GF-D8 (cell line): Measurements from ENCODE around the gene TMEM42.
A peak's percentile ranks its signal among the peaks of the same experiment; 100 is the strongest.
"Not testable (repeated sequence)": the region's sequence is repeated elsewhere in the genome, so short reads cannot be mapped to it uniquely, and the experiment has no call there.

ENCODE experiments used
- DNase-seq: peaks from one replicate; lab custom pipeline; 2025; lab: John Stamatoyannopoulos, UW

Gene TMEM42

DNA sequence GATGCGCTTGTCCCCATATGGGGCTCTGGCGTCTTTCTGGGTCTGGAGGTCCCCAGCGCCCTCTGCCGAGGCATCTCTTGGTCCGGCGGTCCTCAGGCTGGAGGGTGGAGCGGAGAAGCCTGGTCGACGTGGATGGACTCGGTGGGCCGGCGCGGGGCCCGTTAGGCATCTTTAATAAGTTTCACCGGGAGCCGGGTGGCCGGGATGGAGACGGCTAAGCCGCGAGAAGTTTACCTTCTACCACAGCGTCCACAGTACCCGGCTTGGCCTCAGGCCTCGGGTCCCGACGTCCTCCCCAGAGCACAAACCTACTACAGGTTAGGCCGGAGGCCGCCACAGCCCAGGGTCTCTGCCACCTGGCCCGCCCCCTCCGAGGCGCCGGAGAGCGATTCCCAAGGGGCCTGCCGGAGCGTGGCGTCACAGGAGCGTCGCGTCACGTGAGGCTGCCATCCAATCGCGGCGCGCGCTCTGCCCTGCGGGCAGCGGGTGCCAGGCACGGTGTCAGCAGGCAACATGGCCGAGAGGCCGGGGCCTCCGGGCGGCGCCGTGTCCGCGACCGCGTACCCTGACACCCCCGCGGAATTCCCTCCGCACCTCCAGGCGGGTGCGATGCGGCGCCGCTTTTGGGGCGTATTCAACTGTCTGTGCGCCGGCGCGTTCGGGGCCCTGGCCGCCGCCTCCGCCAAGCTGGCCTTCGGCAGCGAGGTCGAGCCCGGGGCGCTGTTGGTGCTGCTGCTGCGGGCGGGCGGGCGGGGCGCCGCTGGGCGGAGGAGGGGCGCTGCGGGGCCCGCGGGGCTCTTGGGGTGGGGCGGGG, at the start of gene TMEM42:
Gene TMEM42 (plus strand): TSS at position 501 of the 814 bp plus-strand sequence. CDS start 13 bp downstream, at position 514.
- peak; percentile 59 for DNase-seq

DNA sequence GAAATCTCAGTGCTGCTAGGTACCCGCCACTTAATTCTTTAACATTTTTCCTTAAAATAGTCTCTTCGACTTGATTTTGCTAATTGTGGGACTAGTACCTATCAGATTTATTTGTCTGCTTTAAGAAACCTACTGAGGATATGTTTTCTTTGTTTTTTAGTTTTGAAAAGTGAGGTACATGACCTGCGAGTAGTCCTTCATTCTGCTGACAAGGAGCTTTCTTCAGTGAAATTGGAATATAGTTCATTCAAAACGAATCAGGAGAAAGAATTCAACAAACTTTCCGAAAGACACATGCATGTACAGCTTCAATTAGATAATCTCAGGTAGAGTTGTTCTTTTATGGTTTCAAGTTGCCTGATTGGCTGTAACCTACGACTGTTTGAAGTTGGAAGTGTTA, 47.0 kb upstream of the TMEM42 start:
- DNase-seq: no peak

GRCh38 chr3:44816334-44816733, 45.4 kb upstream of the TMEM42 start:
- not testable (repeated sequence) for DNase-seq

- DNase-seq: not testable (repeated sequence)
Observed at GRCh38 chr3:44821206-44821605, 40.5 kb upstream of the TMEM42 start.

DNA sequence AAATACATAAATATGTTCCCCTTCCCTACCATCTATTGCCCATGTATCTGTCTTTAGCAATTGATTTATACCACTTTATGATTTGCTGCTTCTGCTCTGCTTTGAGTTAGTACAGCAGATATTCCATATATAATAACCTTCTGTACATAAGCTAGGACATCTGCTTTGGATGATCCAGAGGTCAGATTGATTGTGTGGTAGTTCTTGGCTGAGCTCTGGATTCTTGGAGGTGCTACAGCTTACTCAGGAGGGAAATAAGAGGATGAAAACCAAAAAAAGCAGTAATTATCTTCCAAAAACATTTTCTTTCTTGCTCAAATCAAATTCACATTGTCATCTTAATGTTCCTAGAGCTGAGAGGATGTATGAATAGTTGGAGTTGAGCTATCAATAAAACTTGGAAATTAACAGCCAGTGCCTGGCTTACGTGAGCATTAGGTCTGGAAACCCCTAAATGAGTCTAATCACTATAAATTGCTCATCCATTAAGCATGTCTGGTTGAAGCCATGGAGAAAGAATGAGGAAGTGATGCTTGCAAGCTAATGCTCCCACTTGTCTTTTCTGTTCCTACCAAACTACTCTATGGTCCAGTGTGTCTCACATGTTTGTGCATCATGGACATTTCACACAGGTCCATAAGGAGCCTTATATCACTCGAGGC, 36.3 kb upstream of the TMEM42 start:
- DNase-seq: no peak

- DNase-seq: no peak
Observed at GRCh38 chr3:44827196-44827595, 34.5 kb upstream of the TMEM42 start.

DNA sequence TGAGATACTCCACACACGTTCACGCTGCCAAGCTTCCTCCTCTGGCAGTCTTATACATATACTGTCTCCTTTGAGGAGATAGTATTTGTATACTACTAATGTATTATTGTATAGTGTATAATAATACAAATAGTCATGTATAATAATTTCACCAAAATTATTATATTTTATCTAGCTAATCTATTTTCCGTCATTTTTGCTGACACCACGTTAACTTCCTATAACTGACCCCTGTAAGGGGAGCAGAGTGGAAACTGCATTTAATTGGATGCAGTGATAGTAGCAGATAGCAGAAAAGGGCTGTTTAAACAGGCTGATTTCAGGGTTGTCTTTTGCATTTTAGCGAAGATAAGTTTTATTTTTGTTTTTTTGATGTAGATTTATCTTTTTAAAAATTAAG, 30.5 kb upstream of the TMEM42 start:
- DNase-seq: no peak

DNA sequence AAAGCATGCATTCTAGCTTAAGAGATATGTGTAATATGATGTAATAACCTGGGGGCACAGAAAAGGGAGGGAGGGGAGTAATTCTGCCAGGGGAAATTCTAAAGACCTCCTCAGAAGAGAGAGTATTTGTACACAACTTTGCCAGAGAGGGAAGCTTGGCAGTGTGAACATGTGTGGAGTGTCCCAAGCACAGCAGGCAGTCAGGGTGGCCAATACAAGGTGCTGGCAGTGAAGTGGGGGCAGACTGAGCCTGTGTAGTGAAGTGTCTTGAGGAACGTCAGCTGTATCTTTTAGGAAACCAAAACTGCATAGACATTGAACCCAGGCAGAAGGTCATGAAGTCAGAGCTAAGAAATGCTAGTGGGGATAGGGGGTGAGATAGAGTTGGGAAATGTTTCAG, 29.7 kb upstream of the TMEM42 start:
- no peak for DNase-seq

DNA sequence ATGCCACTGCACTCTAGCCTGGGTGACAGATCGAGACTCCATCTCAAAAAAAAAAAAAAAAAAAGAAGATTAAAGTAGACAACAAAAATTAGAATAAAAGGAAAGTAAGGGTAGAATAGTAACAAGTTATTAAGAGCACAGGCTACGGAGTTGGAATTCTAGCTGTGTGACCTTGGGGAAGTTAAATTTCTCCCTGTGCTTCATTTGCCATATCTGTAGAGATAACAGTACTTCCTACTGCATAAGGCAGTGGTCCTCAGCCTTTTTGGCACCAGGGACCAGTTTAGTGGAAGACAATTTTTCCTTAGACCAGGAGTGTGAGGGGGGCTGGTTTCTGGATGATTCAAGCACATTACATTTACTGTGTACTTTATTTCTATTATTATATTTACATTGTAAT, 28.7 kb upstream of the TMEM42 start:
- no peak for DNase-seq

DNA sequence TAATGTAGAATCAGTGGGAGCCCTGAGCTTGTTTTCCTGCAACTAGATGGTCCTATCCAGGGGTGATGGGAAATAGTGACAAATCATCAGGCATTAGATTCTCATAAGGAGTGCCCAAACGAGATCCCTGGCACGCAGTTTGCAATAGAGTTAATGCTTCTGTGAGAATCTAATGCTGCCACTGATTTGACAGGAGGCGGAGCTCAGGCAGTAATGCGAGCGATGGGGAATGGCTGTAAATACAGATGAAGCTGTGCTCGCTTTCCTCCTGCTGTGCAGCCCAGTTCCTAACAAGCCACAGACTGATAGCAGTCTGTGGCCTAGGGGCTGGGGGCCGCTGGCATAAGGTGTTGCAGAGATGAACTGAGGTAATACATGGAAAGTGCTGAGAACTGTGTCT, 28.3 kb upstream of the TMEM42 start:
- DNase-seq: no peak

GRCh38 chr3:44835684-44836083, 26.0 kb upstream of the TMEM42 start:
- no peak for DNase-seq

DNA sequence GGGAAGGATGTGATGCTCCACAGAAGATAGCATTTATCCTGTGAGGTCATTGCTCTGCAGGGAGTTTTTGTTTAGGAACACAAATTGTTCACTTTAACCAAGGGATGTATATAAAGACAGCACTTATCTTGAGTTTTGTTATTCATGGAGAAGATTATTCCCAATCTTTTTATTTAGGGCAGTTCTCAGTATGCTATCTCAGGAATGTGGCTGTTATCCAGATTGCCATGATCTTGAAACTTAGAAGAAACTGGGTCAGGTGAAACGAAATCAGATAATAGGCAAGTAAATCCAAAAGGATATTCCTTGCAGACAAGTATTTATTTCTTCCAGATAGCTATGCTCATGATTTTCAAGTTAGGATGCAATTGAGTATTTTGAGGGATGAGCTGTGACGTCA, 19.3 kb upstream of the TMEM42 start:
- no peak for DNase-seq

DNA sequence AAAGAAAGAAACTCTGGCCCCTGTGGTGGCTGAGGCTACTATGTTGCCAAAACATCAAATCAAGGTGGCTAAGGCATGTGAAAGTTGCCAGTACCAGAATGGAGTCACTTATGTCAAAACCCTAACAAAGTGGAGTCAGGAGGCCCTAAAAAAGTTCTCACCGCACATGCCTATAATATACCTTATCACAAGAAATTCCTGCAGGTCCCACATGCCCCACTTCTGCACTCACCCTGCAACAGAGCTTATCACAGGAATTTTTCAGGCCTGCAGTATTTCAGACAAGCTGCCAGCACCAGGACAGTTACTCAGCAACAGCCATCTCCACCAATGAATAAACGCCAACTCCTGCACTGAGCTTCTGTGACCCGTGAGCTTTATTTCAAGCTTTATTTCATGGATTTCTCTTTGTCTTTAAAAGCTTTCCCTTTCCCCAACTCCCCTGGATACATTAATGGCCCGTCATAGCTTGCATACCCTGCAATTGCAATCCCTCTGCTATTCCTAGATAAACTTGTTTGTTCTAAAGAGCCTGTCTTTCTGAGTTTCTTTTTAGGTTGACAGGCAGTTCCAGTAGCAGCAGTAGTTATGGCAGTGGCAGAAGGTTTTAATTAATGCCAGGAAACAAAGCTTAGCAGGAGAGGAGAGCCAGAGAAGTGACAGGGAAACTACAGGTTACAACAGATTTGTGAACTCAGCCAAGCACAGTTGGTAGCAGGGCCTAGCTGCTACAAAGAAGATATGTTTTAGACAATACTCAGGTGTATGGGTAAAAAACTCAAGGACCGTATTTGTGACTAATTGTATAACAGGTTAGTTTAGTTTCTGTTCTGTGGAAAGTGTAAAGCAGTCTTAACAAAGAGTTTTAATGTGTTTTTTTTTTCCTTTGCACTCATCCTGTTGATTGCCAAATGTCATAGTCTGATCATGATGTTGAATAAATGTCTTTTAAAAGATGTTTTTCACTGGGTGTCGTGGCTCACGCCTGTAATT, 15.9 kb upstream of the TMEM42 start:
- DNase-seq: no peak

GRCh38 chr3:44848634-44849033, 13.1 kb upstream of the TMEM42 start:
- no peak for DNase-seq

DNA sequence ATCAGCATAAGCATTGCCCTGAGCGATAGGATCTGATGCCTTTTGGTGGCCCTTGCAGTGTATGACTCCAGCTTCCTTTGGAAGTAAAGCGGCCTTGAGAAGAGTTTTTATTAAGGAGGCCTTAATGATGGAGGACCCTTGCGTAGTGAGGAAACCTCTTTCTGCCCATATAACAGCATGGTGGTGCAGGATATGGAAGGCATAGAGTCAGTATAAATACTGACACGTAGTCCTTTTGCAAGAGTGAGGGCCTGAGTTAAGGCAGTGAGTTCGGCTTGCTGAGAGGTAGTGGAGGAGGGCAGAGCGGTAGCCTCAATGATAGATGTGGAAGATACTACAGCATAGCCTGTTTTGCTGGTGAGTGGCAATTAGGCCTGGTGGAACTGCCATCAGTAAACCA, 5.0 kb upstream of the TMEM42 start:
- DNase-seq: not testable (repeated sequence)

DNA sequence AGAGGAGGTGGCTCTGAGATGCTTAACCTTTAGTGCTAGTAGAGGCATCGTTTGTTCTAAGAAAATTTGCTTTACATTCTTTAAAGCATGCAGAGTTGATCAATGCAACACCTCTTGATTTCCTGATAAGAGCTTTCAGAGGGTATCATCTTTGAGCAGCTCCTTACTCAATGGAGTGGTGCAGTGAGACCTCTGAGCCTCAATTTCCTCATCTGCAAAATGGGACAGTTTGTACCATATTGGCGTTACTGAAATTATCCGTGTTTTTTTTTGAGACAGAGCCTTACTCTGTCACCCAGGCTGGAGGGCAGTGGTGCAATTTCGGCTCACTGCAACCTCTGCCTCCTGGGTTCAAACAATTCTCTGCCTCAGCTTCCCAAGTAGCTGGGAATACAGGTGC, 1.6 kb upstream of the TMEM42 start:
- no peak for DNase-seq

GRCh38 chr3:44862226-44862637, 520 bp downstream of the TMEM42 start:
- DNase-seq: peak; percentile 11

- DNase-seq: no peak
Observed at GRCh38 chr3:44865272-44866035, 3.7 kb downstream of the TMEM42 start.

DNA sequence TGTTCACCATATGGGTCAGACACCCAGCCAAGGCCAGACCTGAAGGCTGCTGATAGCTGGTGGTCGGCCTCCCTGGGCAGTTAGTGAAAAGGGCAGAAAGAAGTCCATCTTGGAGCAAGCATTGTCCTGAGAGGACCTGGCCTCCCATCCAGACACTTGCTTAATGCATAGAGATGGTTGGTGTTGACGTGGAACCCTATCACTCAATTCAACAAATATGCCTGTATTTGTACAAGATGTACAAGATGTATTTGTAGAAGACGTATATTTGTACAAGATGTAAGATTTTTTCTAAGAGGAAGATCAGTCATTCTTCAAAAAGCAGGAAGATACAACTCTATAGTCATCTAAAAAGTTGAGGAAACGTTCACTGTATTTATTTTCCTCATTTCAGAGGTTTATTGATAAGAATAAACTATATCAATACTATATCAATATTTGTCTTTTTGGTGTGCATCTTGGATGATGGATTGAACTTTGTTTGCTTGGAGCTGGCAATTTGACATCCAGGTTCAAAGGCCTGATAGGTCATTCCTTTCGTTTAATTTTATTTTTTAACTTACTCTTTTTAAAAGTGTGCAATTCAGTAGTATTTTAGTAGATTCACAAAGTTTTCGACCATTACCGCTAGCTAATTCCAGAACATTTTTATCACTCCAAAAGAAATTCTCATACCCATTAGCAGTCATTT, 5.9 kb downstream of the TMEM42 start:
- no peak for DNase-seq

DNA sequence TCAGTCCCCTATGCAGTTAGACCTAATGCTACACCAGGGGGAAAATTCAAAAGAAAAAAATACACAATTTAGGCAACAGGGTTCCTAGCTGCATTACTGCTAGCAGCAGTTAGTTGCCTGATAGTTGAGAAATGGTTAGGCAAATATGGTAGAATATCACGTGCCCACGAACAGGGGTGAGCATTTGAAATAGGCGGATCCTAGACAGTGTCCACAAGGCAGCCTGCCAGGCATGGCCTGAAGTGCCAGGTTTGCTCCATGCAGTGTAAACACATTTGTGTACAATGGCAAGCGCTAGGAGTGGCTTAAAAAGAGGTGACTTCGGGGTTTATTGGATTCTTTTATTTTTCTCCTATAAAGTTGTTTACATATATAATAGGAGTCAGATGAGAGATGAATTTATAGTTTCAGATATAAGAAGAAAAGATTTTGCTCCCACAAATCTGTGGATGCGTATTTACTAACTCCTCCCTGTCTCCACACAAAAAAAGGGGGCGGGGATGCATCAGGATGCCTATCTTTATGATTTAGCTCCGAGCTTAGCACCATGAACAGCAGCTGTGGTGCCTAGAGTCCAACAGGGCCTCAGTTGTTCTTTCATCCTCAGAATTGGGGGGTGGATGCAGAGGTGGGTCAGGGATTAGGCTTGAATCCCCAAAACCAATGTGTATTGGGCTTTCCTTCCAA, 8.8 kb downstream of the TMEM42 start:
- no peak for DNase-seq
